ENCODE measurements around the gene ABI3BP.

GRCh38 chr3:100813828-100814227 lies 179.4 kb downstream of the ABI3BP start:
- TF ChIP-seq CTCF (IDR thresholded peaks at IDR 0.05) (no peak), POLR2A (IDR thresholded peaks at IDR 0.05) (no peak)
